Neural progenitor cell (in vitro differentiated cells): Measurements from ENCODE around the gene SLC19A1.

Experiments used
- CTCF ChIP-seq: fragments of 200-600 bp; sonication (generic); IDR thresholded peaks from 2 replicates; pipeline ENCODE4 v1.5.1; 2017; ENCODE audit warnings: antibody characterized with exemption, mild to moderate bottlenecking
- EZH2phosphoT487 ChIP-seq: fragments of 200-600 bp; sonication (generic); IDR thresholded peaks from 2 replicates; pipeline ENCODE4 v1.6.1; 2017; ENCODE audit warnings: antibody characterized with exemption

DNA sequence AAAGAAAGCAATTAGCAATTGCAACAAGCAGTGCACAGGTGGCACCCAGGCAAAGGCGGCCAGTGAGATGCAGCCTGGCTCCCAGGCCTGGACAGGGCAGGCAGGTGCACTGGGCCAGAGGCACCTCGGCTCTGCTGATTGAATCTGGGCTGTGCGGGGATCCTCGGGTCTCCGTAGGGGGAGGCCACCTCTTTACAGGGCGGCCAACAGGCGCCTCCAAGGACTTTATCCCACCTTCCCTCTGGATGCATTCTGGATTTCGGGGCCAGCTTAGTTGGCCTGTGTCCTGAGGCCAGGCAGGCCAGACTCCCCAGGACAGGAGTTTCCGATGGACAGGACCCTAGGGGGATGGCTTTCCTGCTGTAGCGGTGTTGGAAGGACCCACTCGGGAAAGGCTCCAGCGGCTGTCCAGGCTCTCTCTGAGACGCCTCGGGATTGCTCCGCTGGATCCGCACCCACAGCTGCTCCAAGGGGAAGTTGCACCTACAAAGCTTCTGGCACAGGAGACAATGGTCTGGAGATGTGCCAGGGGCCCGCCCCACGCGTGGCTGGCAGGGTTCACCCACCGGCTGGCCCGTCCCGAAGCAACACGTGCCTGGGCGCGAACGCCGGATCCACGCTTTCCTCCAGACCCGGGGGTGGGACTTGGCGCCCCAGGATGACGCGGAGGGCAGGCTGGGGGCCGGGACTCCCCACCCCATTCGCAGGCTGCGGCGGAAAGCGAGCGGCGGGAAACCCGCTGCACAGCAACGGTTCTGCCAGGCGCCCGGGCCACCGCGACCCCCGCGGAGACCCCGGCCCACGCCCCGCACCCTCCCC lies 810 bp downstream of the SLC19A1 start:
- TF ChIP-seq EZH2phosphoT487 (no peak), CTCF (no peak)
